ENCODE data around the gene EIF4A3.

Gene EIF4A3

GRCh38 chr17:80185968-80186367 is 39.0 kb upstream of the EIF4A3 start:
- Histone ChIP-seq H3K9me3 (ENCODE audit: control insufficient read depth, insufficient read depth, low read length) (no peaks in the 10 kb centered on the region), H3K27ac (ENCODE audit: low read depth, low read length) (no peak overlapping the region), H3K36me3 (ENCODE audit: control insufficient read depth, insufficient read depth, low read length) (no peaks in the 10 kb centered on the region), H3K4me3 (ENCODE audit: low read depth, low read length) (no peak overlapping the region), H3K9ac (ENCODE audit: low read depth, low read length) (no peak overlapping the region), H3K27me3 (ENCODE audit: control insufficient read depth, insufficient read depth, low read length) (no peaks in the 10 kb centered on the region), H3K4me1 (ENCODE audit: control insufficient read depth, insufficient read depth, low read length) (no peaks in the 10 kb centered on the region)

- no peak overlapping the region for H3K4me3 ChIP-seq (ENCODE audit: low read depth, low read length)
- H3K27me3 ChIP-seq (ENCODE audit: control insufficient read depth, insufficient read depth, low read length), result no peaks in the 10 kb centered on the region
- no peak overlapping the region for H3K27ac ChIP-seq (ENCODE audit: low read depth, low read length)
- H3K9ac ChIP-seq (ENCODE audit: low read depth, low read length), result no peak overlapping the region
- no peaks in the 10 kb centered on the region for H3K4me1 ChIP-seq (ENCODE audit: control insufficient read depth, insufficient read depth, low read length)
- no peaks in the 10 kb centered on the region for H3K9me3 ChIP-seq (ENCODE audit: control insufficient read depth, insufficient read depth, low read length)
- no peaks in the 10 kb centered on the region for H3K36me3 ChIP-seq (ENCODE audit: control insufficient read depth, insufficient read depth, low read length)
Measured at GRCh38 chr17:80184423-80184714, 37.4 kb upstream of the EIF4A3 start.

GRCh38 chr17:80183581-80184422 is 36.9 kb upstream of the EIF4A3 start:
- no peaks in the 10 kb centered on the region for H3K4me1 ChIP-seq (ENCODE audit: control insufficient read depth, insufficient read depth, low read length)
- no peak overlapping the region for H3K27ac ChIP-seq (ENCODE audit: low read depth, low read length)
- H3K36me3 ChIP-seq (ENCODE audit: control insufficient read depth, insufficient read depth, low read length), result no peaks in the 10 kb centered on the region
- no peaks in the 10 kb centered on the region for H3K27me3 ChIP-seq (ENCODE audit: control insufficient read depth, insufficient read depth, low read length)
- H3K9me3 ChIP-seq (ENCODE audit: control insufficient read depth, insufficient read depth, low read length), result no peaks in the 10 kb centered on the region
- H3K9ac ChIP-seq (ENCODE audit: low read depth, low read length), result no peak overlapping the region
- H3K4me3 ChIP-seq (ENCODE audit: low read depth, low read length), result no peak overlapping the region

- Histone ChIP-seq H3K9ac (ENCODE audit: low read depth, low read length) (no peak overlapping the region), H3K36me3 (ENCODE audit: control insufficient read depth, insufficient read depth, low read length) (no peaks in the 10 kb centered on the region)
Measured at GRCh38 chr17:80182845-80183223, 35.9 kb upstream of the EIF4A3 start.

GRCh38 chr17:80182118-80182844 is 35.4 kb upstream of the EIF4A3 start:
- no peaks in the 10 kb centered on the region for H3K27me3 ChIP-seq (ENCODE audit: control insufficient read depth, insufficient read depth, low read length)
- no peak overlapping the region for H3K27ac ChIP-seq (ENCODE audit: low read depth, low read length)
- H3K4me3 ChIP-seq (ENCODE audit: low read depth, low read length), result no peak overlapping the region
- H3K9ac ChIP-seq (ENCODE audit: low read depth, low read length), result no peak overlapping the region
- H3K36me3 ChIP-seq (ENCODE audit: control insufficient read depth, insufficient read depth, low read length), result no peaks in the 10 kb centered on the region
- no peaks in the 10 kb centered on the region for H3K9me3 ChIP-seq (ENCODE audit: control insufficient read depth, insufficient read depth, low read length)
- H3K4me1 ChIP-seq (ENCODE audit: control insufficient read depth, insufficient read depth, low read length), result no peaks in the 10 kb centered on the region

More at GRCh38 chr17:80182845-80183223, 35.9 kb upstream of the EIF4A3 start:
- Histone ChIP-seq H3K27me3 (ENCODE audit: control insufficient read depth, insufficient read depth, low read length) (no peaks in the 10 kb centered on the region), H3K4me3 (ENCODE audit: low read depth, low read length) (no peak overlapping the region), H3K27ac (ENCODE audit: low read depth, low read length) (no peak overlapping the region), H3K4me1 (ENCODE audit: control insufficient read depth, insufficient read depth, low read length) (no peaks in the 10 kb centered on the region), H3K9me3 (ENCODE audit: control insufficient read depth, insufficient read depth, low read length) (no peaks in the 10 kb centered on the region)

- H3K9me3 ChIP-seq (ENCODE audit: control insufficient read depth, insufficient read depth, low read length), result no peaks in the 10 kb centered on the region
- H3K9ac ChIP-seq (ENCODE audit: low read depth, low read length), result no peak overlapping the region
- no peak overlapping the region for H3K27ac ChIP-seq (ENCODE audit: low read depth, low read length)
- H3K36me3 ChIP-seq (ENCODE audit: control insufficient read depth, insufficient read depth, low read length), result no peaks in the 10 kb centered on the region
- H3K27me3 ChIP-seq (ENCODE audit: control insufficient read depth, insufficient read depth, low read length), result no peaks in the 10 kb centered on the region
- H3K4me1 ChIP-seq (ENCODE audit: control insufficient read depth, insufficient read depth, low read length), result no peaks in the 10 kb centered on the region
- no peak overlapping the region for H3K4me3 ChIP-seq (ENCODE audit: low read depth, low read length)
Measured at GRCh38 chr17:80181431-80181830, 34.5 kb upstream of the EIF4A3 start.

GRCh38 chr17:80180192-80180591 is 33.3 kb upstream of the EIF4A3 start:
- 0 out of 2 replicates have a peak, but pooled peaks cover 3% of the 10 kb centered on the region for H3K4me1 ChIP-seq (ENCODE audit: control insufficient read depth, insufficient read depth, low read length)
- no peak overlapping the region for H3K9ac ChIP-seq (ENCODE audit: low read depth, low read length)
- H3K36me3 ChIP-seq (ENCODE audit: control insufficient read depth, insufficient read depth, low read length), result no peaks in the 10 kb centered on the region
- no peak overlapping the region for H3K4me3 ChIP-seq (ENCODE audit: low read depth, low read length)
- no peaks in the 10 kb centered on the region for H3K27me3 ChIP-seq (ENCODE audit: control insufficient read depth, insufficient read depth, low read length)
- H3K27ac ChIP-seq (ENCODE audit: low read depth, low read length), result no peak overlapping the region
- no peaks in the 10 kb centered on the region for H3K9me3 ChIP-seq (ENCODE audit: control insufficient read depth, insufficient read depth, low read length)

- Histone ChIP-seq H3K9me3 (ENCODE audit: control insufficient read depth, insufficient read depth, low read length) (no peaks in the 10 kb centered on the region), H3K27ac (ENCODE audit: low read depth, low read length) (no peak overlapping the region), H3K9ac (ENCODE audit: low read depth, low read length) (no peak overlapping the region), H3K36me3 (ENCODE audit: control insufficient read depth, insufficient read depth, low read length) (no peaks in the 10 kb centered on the region), H3K4me3 (ENCODE audit: low read depth, low read length) (no peak overlapping the region), H3K27me3 (ENCODE audit: control insufficient read depth, insufficient read depth, low read length) (no peaks in the 10 kb centered on the region), H3K4me1 (ENCODE audit: control insufficient read depth, insufficient read depth, low read length) (0 out of 2 replicates have a peak, but pooled peaks cover 3% of the 10 kb centered on the region)
Measured at GRCh38 chr17:80177986-80178595, 31.2 kb upstream of the EIF4A3 start.

- H3K27ac ChIP-seq (ENCODE audit: low read depth, low read length), result no peak overlapping the region
- 0 out of 2 replicates have a peak, but pooled peaks cover 3% of the 10 kb centered on the region for H3K4me1 ChIP-seq (ENCODE audit: control insufficient read depth, insufficient read depth, low read length)
- H3K9me3 ChIP-seq (ENCODE audit: control insufficient read depth, insufficient read depth, low read length), result no peaks in the 10 kb centered on the region
- H3K27me3 ChIP-seq (ENCODE audit: control insufficient read depth, insufficient read depth, low read length), result no peaks in the 10 kb centered on the region
- no peak overlapping the region for H3K9ac ChIP-seq (ENCODE audit: low read depth, low read length)
- no peaks in the 10 kb centered on the region for H3K36me3 ChIP-seq (ENCODE audit: control insufficient read depth, insufficient read depth, low read length)
- H3K4me3 ChIP-seq (ENCODE audit: low read depth, low read length), result no peak overlapping the region
Measured at GRCh38 chr17:80176757-80177156, 29.8 kb upstream of the EIF4A3 start.

- Histone ChIP-seq H3K27me3 (ENCODE audit: control insufficient read depth, insufficient read depth, low read length) (no peaks in the 10 kb centered on the region), H3K9me3 (ENCODE audit: control insufficient read depth, insufficient read depth, low read length) (no peaks in the 10 kb centered on the region), H3K4me3 (ENCODE audit: low read depth, low read length) (no peak overlapping the region), H3K4me1 (ENCODE audit: control insufficient read depth, insufficient read depth, low read length) (0 out of 2 replicates have a peak, but pooled peaks cover 3% of the 10 kb centered on the region), H3K9ac (ENCODE audit: low read depth, low read length) (no peak overlapping the region), H3K36me3 (ENCODE audit: control insufficient read depth, insufficient read depth, low read length) (no peaks in the 10 kb centered on the region), H3K27ac (ENCODE audit: low read depth, low read length) (no peak overlapping the region)
Measured at GRCh38 chr17:80173916-80174315, 27.0 kb upstream of the EIF4A3 start.

GRCh38 chr17:80173126-80173525 is 26.2 kb upstream of the EIF4A3 start:
- H3K9me3 ChIP-seq (ENCODE audit: control insufficient read depth, insufficient read depth, low read length), result no peaks in the 10 kb centered on the region
- no peaks in the 10 kb centered on the region for H3K27me3 ChIP-seq (ENCODE audit: control insufficient read depth, insufficient read depth, low read length)
- H3K9ac ChIP-seq (ENCODE audit: low read depth, low read length), result no peak overlapping the region
- no peak overlapping the region for H3K27ac ChIP-seq (ENCODE audit: low read depth, low read length)
- H3K4me3 ChIP-seq (ENCODE audit: low read depth, low read length), result no peak overlapping the region
- 0 out of 2 replicates have a peak, but pooled peaks cover 3% of the 10 kb centered on the region for H3K4me1 ChIP-seq (ENCODE audit: control insufficient read depth, insufficient read depth, low read length)
- H3K36me3 ChIP-seq (ENCODE audit: control insufficient read depth, insufficient read depth, low read length), result no peaks in the 10 kb centered on the region
